Mammary epithelial cell (primary cell): ENCODE results near the gene MED15.

ENCODE experiments used
- CTCF ChIP-seq, 2 donors: IDR thresholded peaks in 1 of 2; conservative IDR thresholded peaks in 1 of 2; 2 replicates each; pipeline ENCODE4 v1.5.1; 2011 to 2012; ENCODE audit warnings: inconsistent platforms in 2 of 2, low read length in 2 of 2, mild to moderate bottlenecking in 2 of 2, control low read depth in 1 of 2, low read depth in 1 of 2; ENCODE audit not compliant: insufficient read depth in 1 of 2; ENCODE audit errors: extremely low read depth in 1 of 2
- EZH2 ChIP-seq: IDR thresholded peaks from 2 replicates; pipeline ENCODE4 v1.6.1; 2012; ENCODE audit warnings: low read length, inconsistent platforms, borderline replicate concordance

DNA sequence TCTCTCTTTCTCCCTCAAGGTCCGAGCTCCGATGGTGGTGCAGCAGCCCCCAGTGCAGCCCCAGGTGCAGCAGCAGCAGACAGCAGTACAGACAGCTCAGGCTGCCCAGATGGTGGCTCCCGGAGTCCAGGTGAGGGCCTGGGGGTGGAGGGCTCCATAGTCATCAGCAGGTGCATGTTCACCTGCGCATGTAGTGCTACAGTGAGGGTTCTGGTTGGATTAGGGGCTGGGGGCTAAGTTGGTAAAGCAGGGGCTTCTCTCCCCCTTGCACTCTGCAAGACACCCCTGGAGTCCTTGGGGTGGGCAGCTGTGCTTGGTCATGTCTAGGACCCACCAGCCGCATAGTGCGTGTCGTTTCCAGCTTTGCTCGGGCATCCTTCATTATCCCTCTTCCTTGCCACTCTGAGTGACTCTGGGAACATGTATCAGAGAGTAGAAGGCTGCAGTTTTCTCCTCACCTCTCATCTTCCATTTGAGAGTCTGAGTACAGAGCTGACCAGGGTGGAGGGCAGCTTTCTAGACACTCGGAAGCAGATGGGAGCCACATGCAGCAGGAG is 61.2 kb downstream of the MED15 start:
- no peak for TF ChIP-seq CTCF (conservative IDR thresholded peaks at IDR 0.05 in 1 of 2, IDR thresholded peaks at IDR 0.05 in 1 of 2; ENCODE audit: extremely low read depth in 1 of 2, insufficient read depth in 1 of 2, low read depth in 1 of 2, low read length in 2 of 2)
- TF ChIP-seq EZH2: no peak
